Panc1 (cell line): ENCODE data around the gene API5. TPM values are rescaled to one million over a fixed set of nuclear protein-coding genes. Genes with fewer than 3 reads are reported as not detected.

ENCODE experiments used
- ATAC-seq: fragments of 200-7000 bp; cut with Tn5 transposase; 2 replicates; pipeline ENCODE4 v1.9.1; 2020; ENCODE audit warnings: mild to moderate bottlenecking, moderate library complexity
- BruUV-seq: library from RNA; stranded (reverse); fragments of 400-500 nt; replicated peaks from 2 replicates; lab custom pipeline; 2021; lab: Mats Ljungman, UMichigan
- CTCF ChIA-PET: fragments of 300-600 bp; sonication (Branson Sonifier 250); formaldehyde crosslinking; loops from one replicate; lab custom pipeline; 2022; ENCODE audit warnings: antibody characterized with exemption; lab: Charles Lee
- POLR2A ChIA-PET: fragments of 300-600 bp; sonication (Branson Sonifier 250); formaldehyde crosslinking; loops from one replicate; lab custom pipeline; 2022; ENCODE audit warnings: antibody characterized with exemption; lab: Charles Lee
- DNase-seq: peaks from one replicate; pipeline ENCODE4 v3.0.0-alpha.2; 2010; ENCODE audit warnings: low read depth, low spot score
- H3K27ac ChIP-seq: 2 replicates; pipeline ENCODE4 v1.5.1; 2011; ENCODE audit warnings: mild to moderate bottlenecking, low read length, inconsistent platforms
- H3K27me3 ChIP-seq: fragments of 200-500 bp; sonication (Bioruptor generic); 2 replicates; pipeline ENCODE4 v1.6.0; 2014; ENCODE audit warnings: low read length, inconsistent platforms; ENCODE audit not compliant: control insufficient read depth, insufficient read depth
- H3K36me3 ChIP-seq: fragments of 200-500 bp; sonication (Bioruptor generic); 2 replicates; pipeline ENCODE4 v1.5.1; 2014; ENCODE audit warnings: inconsistent platforms, mild to moderate bottlenecking, low read length, moderate library complexity; ENCODE audit not compliant: control insufficient read depth, insufficient read depth
- H3K4me1 ChIP-seq: 2 replicates; pipeline ENCODE4 v1.5.1; 2011; ENCODE audit warnings: inconsistent platforms, mild to moderate bottlenecking, low read length, moderate library complexity; ENCODE audit not compliant: control insufficient read depth, insufficient read depth
- H3K4me3 ChIP-seq, 2 experiments: 2 replicates each; pipeline ENCODE4 v1.5.1; 2011 to 2012; ENCODE audit warnings: low read depth in 2 of 2, low read length in 2 of 2, mild to moderate bottlenecking in 2 of 2, inconsistent platforms in 1 of 2, moderate library complexity in 1 of 2
- H3K9me3 ChIP-seq: fragments of 200-500 bp; sonication (Bioruptor generic); 2 replicates; pipeline ENCODE4 v1.5.1; 2014; ENCODE audit warnings: low read depth, mild to moderate bottlenecking, inconsistent platforms, low read length, moderate library complexity; ENCODE audit not compliant: control insufficient read depth, insufficient read depth
- CTCF ChIP-seq: fragments of 450-650 bp; IDR thresholded peaks from 2 replicates; pipeline ENCODE4 v1.5.1; 2017; ENCODE audit warnings: mild to moderate bottlenecking
- POLR2AphosphoS5 ChIP-seq: IDR thresholded peaks from 2 replicates; pipeline ENCODE4 v1.6.1; 2012; ENCODE audit warnings: mild to moderate bottlenecking, low read depth, low read length, moderate library complexity
- REST ChIP-seq, 2 experiments: IDR thresholded peaks; 2 replicates each; pipeline ENCODE4 v1.6.1; 2011 to 2012; ENCODE audit warnings: low read depth in 2 of 2, control low read depth in 1 of 2, low read length in 1 of 2, mild to moderate bottlenecking in 1 of 2, moderate library complexity in 1 of 2; ENCODE audit not compliant: insufficient read depth in 1 of 2
- SIN3A ChIP-seq: IDR thresholded peaks from 2 replicates; pipeline ENCODE4 v1.6.1; 2012; ENCODE audit warnings: low read depth, mild to moderate bottlenecking, low read length, moderate library complexity, borderline replicate concordance; ENCODE audit not compliant: insufficient read depth
- TCF7L2 ChIP-seq: IDR thresholded peaks from 2 replicates; pipeline ENCODE4 v1.6.1; 2011; ENCODE audit warnings: mild to moderate bottlenecking, low read depth, low read length, inconsistent platforms
- in situ Hi-C: cut with HindIII; loops from 2 replicates; pipeline ENCODE4 v1.10.0; 2016; ENCODE audit warnings: low sequenced_read_pairs, low pct_unique_long_range_greater_than_20kb
- intact Hi-C: fragments of 100-400 bp; cut with micrococcal nuclease; formaldehyde crosslinking; loops from one replicate; pipeline ENCODE4 v1.10.0; 2022; ENCODE audit not compliant: unreplicated experiment
- total RNA-seq: library from RNA; stranded (reverse); gene quantifications from one replicate; pipeline ENCODE4 v1.2.1, GENCODE V29; 2021; ENCODE audit not compliant: unreplicated experiment

API5 gene
- total RNA-seq, 1 experiment from 2014 or later: 102 TPM

GRCh38 chr11:43376594-43376993, 64.8 kb downstream of the API5 start:
- BruUV-seq: no TSS peak
- 0 out of 2 replicates have a peak, but pooled peaks have one; percentile 26 for ATAC-seq
- H3K27me3 ChIP-seq: no peaks in the 10 kb centered on the region
- in situ Hi-C loops: no loop called here
- H3K36me3 ChIP-seq: peaks cover 3% of the 10 kb centered on the region; the same call in 1 of the 2 replicates
- intact Hi-C loops: no loop called here
- H3K27ac ChIP-seq: no peak overlapping the region
- no peak overlapping the region for H3K4me3 ChIP-seq
- H3K4me1 ChIP-seq: no peaks in the 10 kb centered on the region
- DNase-seq: no peak
- CTCF ChIA-PET: no interaction called here
- POLR2A ChIA-PET: no interaction called here
- TF ChIP-seq REST (IDR thresholded peaks at IDR 0.05; ENCODE audit: insufficient read depth in 1 of 2, low read depth in 2 of 2, low read length in 1 of 2) (no peak), TCF7L2 (no peak), SIN3A (no peak), POLR2AphosphoS5 (no peak), CTCF (no peak)
- no peaks in the 10 kb centered on the region for H3K9me3 ChIP-seq

GRCh38 chr11:43377389-43377788, 65.6 kb downstream of the API5 start:
- H3K4me3 ChIP-seq: no peak overlapping the region
- CTCF ChIA-PET: no interaction called here

More at GRCh38 chr11:43377389-43377788, 65.6 kb downstream of the API5 start:
- Histone ChIP-seq H3K4me1 (no peaks in the 10 kb centered on the region), H3K27ac (no peak overlapping the region), H3K27me3 (no peaks in the 10 kb centered on the region), H3K9me3 (no peaks in the 10 kb centered on the region), H3K36me3 (peaks cover 3% of the 10 kb centered on the region; the same call in 1 of the 2 replicates)
- intact Hi-C loops: no loop called here
- BruUV-seq: no TSS peak
- POLR2A ChIA-PET: no interaction called here
- no peak for DNase-seq
- no peak for TF ChIP-seq CTCF
- TF ChIP-seq SIN3A: no peak
- TF ChIP-seq TCF7L2: no peak
- no peak for TF ChIP-seq REST (IDR thresholded peaks at IDR 0.05; ENCODE audit: insufficient read depth in 1 of 2, low read depth in 2 of 2, low read length in 1 of 2)
- TF ChIP-seq POLR2AphosphoS5: no peak
- in situ Hi-C loops: no loop called here
- no peak for ATAC-seq
